ENCODE measurements around the gene VSIR.

DNA sequence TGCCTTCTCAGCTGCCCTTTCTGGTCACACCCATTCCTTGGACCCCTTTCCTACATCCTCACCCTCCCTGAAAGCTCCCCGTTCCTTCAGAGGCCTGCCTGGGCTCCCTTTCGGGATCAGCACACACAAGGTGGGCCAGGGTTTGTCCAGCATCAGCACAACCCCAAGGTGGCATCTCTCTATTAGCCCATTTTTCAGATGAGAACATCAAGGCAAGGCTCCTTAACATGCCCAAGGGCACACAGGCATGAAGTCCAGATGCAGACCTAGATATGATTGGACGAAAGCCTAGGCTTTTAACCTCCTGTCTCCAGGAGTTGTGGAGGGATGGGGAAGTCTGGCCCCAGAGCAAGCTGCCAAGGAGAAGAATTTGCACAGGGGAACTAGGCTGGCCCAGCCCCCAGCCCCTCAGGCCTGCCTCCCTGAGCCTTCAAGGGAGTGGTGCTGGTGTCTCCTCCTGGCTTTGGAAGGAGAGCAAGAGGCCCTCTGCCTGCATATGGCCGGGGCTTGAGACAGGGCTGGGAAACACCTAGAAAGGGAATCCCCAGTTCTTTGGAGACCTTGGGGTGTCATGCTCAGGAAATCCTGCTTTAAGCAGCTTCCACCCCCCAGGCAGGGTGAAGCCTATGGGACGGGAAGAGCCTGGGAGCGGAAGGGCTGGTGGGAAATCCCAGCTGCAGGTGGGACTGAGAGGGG lies 9.0 kb upstream of the VSIR start:
- TF ChIP-seq YY1 (IDR thresholded peaks at IDR 0.05; ENCODE audit: insufficient read depth, insufficient read length) = no peak
- no peak for TF ChIP-seq SUZ12 (IDR thresholded peaks at IDR 0.05; ENCODE audit: extremely low read depth, insufficient read depth, insufficient read length)
